Measurements from ENCODE around the gene NLGN1. TPM values are rescaled to one million over a fixed set of nuclear protein-coding genes. Genes with fewer than 3 reads are reported as not detected.

Gene NLGN1
- total RNA-seq, 2 donors from 2014 or later, result 1.3 to 2.4 TPM

DNA sequence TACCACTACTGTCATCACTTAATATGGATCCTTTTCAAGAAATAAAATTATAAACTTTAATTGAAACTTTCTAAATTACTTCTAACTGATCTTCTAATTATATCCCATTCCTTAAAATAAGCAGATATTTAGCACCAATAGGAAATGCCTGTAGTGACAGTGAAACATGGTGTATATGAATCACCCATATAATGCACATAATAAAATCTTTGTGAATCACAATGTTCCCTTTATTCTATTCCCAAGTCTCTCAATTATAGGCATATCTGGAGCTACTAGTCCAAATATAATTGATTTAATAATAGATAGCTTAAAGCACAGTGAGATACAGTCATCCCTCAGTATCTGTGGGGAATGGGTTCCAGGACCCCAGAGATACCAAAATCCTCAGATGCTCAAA is 490.3 kb downstream of the NLGN1 start:
- H3K36me3 ChIP-seq, result no peaks in the 10 kb centered on the region
- no peaks in the 10 kb centered on the region for H3K9me3 ChIP-seq
- no peaks in the 10 kb centered on the region for H3K4me1 ChIP-seq
- TF ChIP-seq, protein P1, sequence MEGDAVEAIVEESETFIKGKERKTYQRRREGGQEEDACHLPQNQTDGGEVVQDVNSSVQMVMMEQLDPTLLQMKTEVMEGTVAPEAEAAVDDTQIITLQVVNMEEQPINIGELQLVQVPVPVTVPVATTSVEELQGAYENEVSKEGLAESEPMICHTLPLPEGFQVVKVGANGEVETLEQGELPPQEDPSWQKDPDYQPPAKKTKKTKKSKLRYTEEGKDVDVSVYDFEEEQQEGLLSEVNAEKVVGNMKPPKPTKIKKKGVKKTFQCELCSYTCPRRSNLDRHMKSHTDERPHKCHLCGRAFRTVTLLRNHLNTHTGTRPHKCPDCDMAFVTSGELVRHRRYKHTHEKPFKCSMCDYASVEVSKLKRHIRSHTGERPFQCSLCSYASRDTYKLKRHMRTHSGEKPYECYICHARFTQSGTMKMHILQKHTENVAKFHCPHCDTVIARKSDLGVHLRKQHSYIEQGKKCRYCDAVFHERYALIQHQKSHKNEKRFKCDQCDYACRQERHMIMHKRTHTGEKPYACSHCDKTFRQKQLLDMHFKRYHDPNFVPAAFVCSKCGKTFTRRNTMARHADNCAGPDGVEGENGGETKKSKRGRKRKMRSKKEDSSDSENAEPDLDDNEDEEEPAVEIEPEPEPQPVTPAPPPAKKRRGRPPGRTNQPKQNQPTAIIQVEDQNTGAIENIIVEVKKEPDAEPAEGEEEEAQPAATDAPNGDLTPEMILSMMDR (IDR thresholded peaks at IDR 0.05), result no peak
- DNase-seq (ENCODE audit: low spot score), result no peak
- no peak overlapping the region for H3K27ac ChIP-seq
- no peaks in the 10 kb centered on the region for H3K27me3 ChIP-seq
- H3K4me3 ChIP-seq, result no peak overlapping the region

DNA sequence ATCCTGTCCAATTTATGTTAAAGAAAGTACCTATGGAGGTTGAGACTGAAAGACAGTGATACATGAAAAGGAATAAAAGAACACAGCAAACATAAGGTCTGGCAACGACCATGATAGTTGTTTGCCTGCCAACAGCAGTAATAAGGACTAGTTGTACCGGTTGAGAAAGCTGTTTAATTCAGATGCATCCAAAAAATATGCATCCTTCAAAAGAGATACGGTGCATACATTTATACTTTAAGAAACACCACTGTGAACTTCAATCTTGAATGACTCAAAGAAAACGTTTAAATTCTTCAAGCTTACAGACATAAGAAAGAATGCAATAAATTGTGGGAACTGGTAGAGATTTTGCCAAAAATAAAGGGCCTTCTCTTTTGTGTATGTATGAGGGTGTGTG is 492.1 kb downstream of the NLGN1 start:
- Histone ChIP-seq H3K27ac (no peak overlapping the region), H3K4me1 (no peaks in the 10 kb centered on the region)
- DNase-seq (ENCODE audit: low spot score), result no peak

DNA sequence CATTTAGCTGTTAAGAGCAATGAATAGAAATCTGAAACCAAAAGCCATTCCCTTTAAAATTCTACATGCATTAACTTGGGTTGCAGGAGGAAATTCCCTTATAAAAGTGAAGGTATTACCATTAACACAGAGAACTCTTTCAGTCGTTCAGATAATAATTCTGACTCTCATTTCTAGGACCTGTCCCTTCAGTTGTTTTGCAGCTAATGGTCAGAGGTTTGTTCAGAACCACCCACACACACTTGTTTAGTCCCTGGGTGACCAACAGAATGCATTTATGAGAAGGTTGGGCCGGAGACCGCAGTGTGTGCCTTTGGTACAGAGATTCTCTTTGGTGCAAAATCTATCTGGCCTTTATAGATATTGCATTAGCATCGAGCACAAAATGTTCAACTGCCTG is 492.5 kb downstream of the NLGN1 start:
- H3K36me3 ChIP-seq, result no peaks in the 10 kb centered on the region
- no peaks in the 10 kb centered on the region for H3K4me1 ChIP-seq
- H3K27ac ChIP-seq, result no peak overlapping the region
- no peaks in the 10 kb centered on the region for H3K27me3 ChIP-seq
- no peak overlapping the region for H3K4me3 ChIP-seq
- DNase-seq (ENCODE audit: low spot score), result no peak
- TF ChIP-seq, protein P1 (IDR thresholded peaks at IDR 0.05), result no peak
- no peaks in the 10 kb centered on the region for H3K9me3 ChIP-seq

More for the DNA sequence above, 492.1 kb downstream of the NLGN1 start:
- no peaks in the 10 kb centered on the region for H3K9me3 ChIP-seq
- H3K36me3 ChIP-seq, result no peaks in the 10 kb centered on the region
- H3K4me3 ChIP-seq, result no peak overlapping the region
- no peaks in the 10 kb centered on the region for H3K27me3 ChIP-seq
- TF ChIP-seq, protein P1 (IDR thresholded peaks at IDR 0.05), result no peak

DNA sequence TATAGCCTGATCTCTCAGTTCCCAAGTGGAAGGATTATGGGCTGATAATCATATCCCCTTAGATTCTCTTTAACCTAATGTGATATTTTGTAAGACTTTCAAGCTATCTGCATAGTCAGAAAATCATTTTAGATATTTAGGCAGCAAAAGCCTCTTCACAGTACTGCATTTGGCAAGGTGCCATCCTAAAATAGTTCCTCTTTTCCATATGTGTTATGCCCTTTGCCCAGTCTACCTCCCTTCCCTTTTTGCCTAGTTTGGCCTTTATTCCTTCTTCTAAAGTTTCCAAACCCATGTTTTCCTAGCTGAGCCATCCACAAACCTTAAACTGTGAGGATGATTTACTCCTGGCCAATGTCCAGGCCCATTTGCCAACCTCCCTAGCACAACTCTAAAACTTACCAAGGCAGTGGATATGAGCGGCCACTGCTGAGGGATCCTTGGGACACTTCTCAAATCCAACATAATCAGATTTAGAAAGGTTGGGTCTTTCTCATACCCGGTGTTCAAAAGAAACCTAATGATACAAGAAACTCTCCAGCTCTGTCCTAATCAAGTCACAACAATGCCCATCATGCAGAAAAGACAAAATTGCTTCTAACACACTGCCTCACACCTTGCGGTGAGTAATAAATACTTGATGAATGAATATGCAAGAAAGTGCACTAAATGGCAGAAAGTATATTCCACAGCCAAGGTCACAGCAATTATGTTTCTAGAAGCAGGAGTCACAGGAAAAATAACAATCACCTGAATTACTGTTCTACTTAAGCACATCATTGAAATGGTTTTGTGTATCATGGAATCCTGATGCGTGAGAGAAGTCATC is 493.9 kb downstream of the NLGN1 start:
- no peak for DNase-seq (ENCODE audit: low spot score)
- H3K9me3 ChIP-seq, result no peaks in the 10 kb centered on the region
- no peaks in the 10 kb centered on the region for H3K27me3 ChIP-seq
- TF ChIP-seq, protein P1 (IDR thresholded peaks at IDR 0.05), result no peak
- no peaks in the 10 kb centered on the region for H3K4me1 ChIP-seq
- no peaks in the 10 kb centered on the region for H3K36me3 ChIP-seq
- H3K27ac ChIP-seq, result no peak overlapping the region
- no peak overlapping the region for H3K4me3 ChIP-seq

DNA sequence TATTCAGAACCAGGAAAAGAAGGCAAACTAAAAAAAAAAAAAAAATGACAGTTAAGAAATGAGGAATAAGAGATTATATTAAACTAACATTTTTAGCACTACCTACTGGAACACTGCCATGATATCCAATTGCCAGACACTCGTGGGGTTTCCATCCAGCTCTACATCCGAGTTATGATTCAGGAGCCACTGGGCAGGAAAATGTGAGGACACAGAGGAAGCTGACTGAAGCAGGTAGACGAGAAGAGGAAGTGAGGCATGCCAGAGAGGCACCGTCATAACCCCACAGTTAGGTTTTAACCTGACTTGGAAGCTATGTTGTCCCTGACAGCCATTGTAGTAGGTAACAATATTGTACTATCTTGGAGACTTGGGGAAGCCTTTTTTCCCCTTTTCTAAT is 495.0 kb downstream of the NLGN1 start:
- no peak overlapping the region for H3K27ac ChIP-seq
- no peak for DNase-seq (ENCODE audit: low spot score)
- H3K36me3 ChIP-seq, result no peaks in the 10 kb centered on the region
- no peaks in the 10 kb centered on the region for H3K9me3 ChIP-seq
- H3K27me3 ChIP-seq, result no peaks in the 10 kb centered on the region
- no peak overlapping the region for H3K4me3 ChIP-seq
- H3K4me1 ChIP-seq, result no peaks in the 10 kb centered on the region
- TF ChIP-seq, protein P1 (IDR thresholded peaks at IDR 0.05), result no peak

DNA sequence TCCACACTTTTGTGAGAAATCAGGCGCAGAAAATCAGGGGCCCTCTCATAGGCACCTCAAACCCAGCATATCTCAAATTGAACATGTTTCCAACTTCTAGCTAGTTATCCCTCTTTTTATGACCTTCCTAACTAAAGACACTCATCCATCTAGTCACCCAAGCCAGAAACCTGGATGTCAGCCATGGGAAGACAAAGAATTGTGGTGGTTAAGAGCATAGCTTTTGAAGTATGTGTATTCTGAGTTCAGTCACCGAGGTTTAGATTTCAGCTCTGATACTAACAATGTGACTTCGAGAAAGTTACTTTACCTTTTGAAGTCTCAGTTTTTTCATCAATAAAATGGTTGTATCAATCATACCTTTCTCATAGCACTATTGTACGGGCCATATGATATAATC is 495.5 kb downstream of the NLGN1 start:
- TF ChIP-seq, protein P1 (IDR thresholded peaks at IDR 0.05), result no peak
- no peak for DNase-seq (ENCODE audit: low spot score)
- no peaks in the 10 kb centered on the region for H3K36me3 ChIP-seq

More for the DNA sequence above, 495.5 kb downstream of the NLGN1 start:
- H3K4me1 ChIP-seq, result no peaks in the 10 kb centered on the region
- H3K27me3 ChIP-seq, result no peaks in the 10 kb centered on the region
- H3K9me3 ChIP-seq, result no peaks in the 10 kb centered on the region
- H3K4me3 ChIP-seq, result no peak overlapping the region
- no peak overlapping the region for H3K27ac ChIP-seq
